GM19023 (cell line): Measurements from ENCODE around the gene PLEKHM1.

Source experiments
- ATAC-seq: cut with Tn5 transposase; IDR thresholded peaks from one replicate; pipeline ENCODE4 v1.9.1; 2021; ENCODE audit warnings: mild to moderate bottlenecking, moderate library complexity; ENCODE audit not compliant: unreplicated experiment

Gene PLEKHM1

DNA sequence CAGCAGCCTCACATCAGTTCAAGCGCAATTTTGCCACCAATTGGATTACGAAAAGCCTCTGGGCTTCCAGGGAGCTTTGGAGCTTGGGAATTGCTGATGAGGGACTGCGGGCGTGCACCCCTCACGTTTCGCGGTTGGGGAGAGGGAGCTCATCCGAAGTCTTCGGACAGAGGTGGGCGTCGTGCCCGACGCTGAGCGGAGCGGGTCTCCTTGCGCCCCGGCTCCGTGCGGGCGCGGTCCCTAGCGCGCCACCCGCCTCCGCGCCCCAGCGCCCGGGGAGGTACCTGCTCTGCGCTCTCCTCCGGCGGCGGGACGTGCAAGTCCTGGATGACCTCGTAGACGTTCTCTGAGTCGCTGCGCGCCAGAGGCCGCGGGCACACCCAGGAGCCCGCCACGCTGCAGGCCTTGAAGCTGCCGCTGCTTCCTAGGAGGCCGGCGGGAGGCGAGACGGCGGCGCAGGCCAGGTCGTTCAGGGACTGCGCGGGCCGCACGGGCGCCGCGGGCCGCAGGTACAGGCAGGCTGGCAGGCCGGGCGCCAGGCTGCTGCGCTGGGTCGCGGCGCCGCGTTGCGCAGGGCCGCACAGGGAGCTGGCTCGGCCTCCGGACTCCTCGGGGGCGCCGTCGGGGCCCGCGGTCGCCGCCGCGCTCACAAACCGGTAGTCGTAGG, 61.0 kb downstream of the PLEKHM1 start:
- no peak for ATAC-seq

DNA sequence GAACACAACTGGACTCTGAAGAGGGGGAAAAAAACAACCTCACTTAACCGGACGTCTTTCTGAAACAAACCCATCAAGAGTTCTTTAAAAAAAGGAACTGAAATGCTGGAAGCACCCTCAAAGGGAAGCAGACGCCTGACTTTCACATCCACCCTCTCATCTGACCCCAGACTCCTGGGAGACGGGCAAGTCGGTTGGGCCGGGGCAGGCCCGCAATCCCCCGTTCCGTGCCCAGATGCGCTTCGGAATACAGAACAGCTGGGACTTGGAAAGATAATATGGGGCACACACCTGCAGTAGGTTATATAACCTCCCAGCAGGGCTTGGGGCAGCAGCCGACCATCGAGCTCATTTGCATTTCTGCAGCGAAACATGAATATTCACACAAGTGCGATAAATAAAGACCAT, 61.6 kb downstream of the PLEKHM1 start:
- ATAC-seq = no peak

DNA sequence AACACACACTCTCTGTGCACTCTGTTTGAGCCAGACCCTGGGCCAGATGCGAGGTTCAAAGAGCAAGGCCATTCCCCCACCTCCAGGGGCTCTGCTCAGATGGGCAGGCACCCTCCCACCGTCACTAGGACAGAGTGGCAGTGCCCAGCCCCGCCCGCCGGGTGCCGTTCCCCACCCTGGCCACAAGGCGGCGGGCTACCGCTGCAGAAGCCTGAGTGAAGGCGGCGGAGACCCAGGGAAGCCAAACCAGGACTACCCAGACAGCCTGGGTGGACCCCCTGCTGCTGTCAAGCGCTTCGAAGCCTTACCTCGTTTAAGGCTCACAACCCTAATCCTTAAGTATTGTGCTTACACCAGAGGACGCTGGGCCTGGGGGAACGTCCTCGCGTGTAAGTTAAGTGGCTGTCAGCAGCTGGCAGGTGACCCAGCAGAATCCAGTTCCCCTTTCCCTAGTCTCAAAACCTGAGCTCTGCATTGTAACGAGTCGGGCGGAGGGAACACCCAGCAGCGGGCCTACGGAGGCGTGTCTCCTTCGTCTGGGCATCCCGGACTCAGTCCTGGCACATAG, 62.4 kb downstream of the PLEKHM1 start:
- peak; percentile 45 for ATAC-seq

DNA sequence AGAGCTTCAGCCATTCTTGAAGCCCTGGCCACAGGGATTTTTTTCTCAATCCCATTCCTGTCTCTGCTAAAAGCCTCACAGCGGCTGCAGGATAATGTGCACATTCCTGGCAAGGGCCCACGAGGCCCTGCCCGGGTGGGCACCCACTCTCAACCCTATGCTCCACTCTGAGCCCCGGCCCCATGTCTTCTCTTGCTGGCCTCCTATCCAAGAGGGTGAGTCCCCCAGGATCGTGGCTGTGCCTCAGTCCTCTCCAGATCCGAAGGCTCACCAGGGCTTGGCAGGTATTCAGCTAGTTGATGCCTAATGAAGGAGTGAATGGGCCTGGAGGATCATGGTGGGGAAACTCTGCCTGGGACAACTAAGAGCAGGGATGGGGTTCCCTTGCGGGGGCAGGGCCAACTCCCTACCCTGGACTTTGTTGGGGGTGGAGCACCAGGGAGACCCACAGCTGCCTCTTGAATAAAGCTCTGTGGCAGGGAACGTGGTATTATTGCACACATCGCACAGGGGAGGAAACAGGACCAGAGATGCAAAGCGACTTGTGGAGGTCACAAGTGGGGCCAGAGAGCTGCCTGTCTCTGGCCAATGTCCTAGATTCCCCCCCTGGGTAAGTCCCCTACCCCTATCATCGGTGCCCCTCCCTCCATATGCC, 63.2 kb downstream of the PLEKHM1 start:
- ATAC-seq = no peak

DNA sequence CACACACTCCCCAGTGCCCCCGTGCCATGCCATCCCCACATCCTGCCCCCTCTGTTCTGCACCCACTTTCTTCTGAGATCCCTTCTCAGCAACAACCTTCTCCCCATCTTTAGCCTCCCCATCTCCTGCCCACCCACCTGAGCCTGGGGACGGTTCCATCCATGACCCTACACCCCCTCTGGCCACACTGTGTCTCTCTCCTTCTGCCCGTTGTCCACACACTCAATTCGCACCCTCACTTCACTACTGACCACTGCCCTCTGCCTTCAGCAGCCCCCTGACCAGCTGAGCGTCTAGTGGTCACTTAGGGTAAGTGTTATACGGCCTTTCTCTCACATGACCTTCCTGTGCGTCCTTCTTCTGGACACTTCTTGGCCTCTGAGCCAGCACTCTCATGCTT, 64.0 kb downstream of the PLEKHM1 start:
- ATAC-seq = no peak

DNA sequence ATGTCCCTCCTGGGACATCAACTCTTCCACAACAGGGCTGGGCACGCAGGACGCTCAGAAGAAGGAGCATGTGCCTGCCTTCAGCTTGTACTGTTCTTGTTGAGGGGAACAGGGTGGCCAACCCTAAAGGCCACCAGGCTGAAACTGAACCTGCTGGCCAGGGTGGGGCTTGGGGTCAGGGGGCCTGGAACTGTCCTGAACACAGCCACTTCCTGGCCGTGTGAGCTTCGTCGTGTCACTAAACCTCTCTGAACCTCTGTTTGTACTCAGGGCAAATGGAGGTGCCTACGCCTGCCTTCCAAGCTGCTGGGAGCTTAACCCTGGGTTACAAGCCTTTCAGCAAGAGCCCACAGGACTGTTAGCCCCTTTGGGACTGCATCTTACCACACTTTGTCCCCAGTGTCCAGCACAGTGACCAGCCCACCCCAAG, 64.5 kb downstream of the PLEKHM1 start:
- ATAC-seq = no peak

DNA sequence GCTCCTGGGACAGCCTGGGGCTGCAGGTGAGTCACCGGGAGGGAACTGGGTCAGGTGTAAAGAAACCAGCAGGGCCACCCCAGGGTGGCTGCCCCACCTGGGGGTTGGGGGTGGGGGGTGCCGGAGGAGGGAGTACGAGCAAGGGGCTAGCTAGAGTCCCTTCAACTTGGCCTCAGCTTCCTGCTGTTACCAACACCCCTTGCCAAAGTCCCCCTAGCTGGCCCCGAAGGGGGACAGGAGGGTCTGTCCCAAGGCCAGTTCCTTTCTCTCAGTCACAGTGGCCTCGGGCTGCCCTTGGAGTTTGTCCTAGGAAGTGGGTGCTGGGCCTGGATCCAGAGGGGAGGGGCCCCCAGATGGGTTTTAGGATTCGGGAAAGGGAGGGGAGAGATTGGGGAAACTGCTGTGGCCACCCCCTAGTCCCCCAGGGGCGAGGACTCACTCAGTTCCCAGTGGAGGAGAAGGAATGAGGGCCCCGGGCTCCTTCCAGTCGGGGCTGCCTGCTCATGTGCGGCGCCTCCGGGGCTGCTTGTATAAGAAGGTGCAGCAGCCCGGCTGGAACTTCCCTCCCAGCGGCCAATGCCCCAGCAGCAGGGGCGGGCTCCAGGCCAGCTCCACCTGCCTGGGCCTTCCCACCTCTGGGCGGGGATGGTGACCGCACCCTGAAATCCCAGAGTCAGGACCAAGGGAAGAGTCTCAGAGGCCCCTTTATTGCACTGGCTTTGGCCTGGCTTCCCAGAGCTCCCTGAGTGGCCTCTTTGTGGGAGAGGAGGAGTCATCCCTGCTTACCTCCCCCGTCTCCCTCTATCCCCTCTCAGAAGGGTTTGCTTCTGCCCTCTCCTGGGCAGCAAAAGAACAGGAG, 65.2 kb downstream of the PLEKHM1 start:
- ATAC-seq = no peak

DNA sequence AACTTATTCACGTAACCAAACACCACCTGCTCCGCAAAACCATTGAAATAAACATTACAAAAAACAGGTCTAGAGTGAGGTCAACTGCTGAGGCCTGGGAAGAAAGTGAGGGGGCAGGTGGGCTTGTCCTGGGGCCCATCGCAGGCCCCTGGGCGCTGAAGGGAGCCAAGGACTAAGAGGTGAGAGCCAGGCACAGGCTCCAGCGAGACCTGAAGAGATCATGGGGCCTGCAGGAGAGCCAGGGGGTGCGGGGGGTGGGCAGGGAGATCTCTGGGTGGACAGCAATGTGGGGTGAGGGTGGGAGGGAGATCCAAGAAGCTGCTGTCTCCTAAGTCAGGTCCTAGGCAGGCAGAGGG, 65.8 kb downstream of the PLEKHM1 start:
- no peak for ATAC-seq

DNA sequence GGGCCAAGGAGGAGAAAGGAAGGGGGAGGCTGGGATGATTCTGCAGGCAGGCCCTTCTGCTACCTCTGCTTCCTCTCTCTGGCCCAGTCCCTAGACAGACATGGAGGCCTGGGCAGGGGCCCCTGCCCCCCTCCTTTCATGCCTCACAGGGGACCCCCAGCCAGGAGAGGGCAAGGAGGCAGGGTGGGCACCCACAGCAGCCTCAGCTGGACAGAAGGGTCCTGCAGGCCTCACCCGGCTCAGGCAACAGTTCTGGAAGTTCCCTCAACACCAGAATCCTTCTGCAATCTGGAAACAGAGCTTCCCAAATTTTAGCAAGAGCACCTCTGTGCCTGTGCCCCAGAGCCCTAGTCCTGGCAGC, 66.6 kb downstream of the PLEKHM1 start:
- ATAC-seq = no peak

DNA sequence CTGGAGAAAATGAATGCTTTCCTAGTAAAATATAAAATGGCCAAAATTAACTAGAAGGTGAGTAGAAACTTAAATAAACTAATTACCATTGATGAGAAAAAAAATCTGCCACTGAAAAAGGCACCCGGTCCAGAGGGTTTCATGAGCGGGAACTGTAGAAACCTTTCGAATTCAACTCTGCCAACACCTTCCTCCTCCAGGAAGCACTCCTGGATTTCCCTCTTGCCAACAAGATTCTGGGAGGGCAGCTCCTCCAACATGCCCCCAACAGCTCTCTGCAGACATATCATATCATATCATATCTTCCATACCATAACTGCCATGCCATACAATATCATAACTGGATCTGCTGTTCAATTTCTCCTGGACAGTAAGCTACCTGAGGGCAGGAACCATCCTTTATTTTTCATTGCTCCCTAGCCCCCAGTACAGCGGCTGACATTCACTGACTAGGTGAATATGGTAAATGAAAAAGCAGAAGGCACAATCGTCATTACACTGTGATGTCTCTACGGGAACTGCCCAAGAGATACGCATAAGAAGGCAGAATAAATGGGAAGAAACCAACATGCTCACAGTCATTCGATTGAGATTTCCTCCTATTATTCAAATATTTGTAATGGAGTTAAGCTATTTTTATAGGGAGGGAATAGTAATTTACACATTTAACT, 67.1 kb downstream of the PLEKHM1 start:
- ATAC-seq = no peak

DNA sequence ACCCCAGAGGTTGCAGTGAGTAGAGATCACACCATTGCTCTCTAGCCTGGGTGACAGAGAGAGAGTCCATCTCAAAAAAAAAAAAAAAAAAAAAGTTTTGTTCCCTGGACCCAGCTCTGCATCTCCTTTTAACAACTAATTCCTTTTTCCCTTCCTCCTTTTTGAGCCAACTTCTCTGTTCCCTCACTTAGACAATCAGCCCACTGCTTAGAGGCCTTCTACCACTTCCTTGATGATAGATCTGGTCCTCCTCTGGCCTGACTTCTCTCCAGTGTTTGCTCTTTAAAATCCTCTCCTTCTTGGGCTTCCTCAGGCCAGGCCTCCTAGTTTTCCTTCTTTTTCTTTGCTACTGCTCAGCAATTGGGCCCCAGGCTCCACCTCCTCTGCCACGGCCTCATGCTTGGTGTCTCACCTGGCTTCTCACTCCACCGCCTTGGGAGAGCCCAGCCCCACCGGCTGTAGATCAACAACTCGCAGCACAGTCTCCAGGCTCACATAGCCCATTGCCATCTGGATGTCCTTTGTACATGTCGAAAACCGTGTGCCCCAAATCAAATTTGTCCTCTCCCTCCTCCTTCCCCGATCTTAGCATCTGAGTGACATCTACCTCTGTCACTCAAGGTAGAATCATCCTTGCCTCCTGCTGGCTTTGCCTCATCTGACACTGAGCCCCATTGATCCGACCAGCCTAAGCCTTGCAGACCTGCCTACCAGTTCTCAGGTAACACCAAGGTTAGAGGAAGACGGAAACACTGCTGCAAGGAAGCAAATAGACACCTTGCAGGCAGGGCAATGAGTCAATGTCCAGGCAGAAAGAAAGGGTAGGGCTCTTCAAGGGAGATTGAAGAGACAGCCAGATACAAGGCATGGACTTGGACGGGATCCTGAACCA, 75.3 kb downstream of the PLEKHM1 start:
- no peak for ATAC-seq

DNA sequence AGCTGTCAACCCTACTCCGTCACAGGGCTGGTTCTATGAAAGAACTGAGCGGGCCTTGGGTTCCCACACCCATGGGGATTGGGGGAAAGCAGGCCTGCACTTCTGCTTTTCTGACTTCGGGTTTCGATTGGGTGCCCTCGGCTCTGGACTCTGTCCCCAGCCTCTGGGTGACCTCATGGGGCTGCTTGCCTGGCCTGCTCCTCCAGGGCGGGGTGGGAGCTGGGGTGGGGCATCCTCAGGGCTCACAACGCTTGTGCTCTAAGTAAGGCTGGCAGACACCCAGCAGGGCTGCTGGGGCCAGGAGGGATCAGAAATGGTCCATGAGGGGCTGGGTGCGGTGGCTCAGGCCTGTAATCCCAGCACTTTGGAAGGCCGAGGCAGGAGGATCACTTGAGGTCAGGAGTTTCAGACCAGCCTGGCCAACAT, 77.0 kb downstream of the PLEKHM1 start:
- no peak for ATAC-seq

DNA sequence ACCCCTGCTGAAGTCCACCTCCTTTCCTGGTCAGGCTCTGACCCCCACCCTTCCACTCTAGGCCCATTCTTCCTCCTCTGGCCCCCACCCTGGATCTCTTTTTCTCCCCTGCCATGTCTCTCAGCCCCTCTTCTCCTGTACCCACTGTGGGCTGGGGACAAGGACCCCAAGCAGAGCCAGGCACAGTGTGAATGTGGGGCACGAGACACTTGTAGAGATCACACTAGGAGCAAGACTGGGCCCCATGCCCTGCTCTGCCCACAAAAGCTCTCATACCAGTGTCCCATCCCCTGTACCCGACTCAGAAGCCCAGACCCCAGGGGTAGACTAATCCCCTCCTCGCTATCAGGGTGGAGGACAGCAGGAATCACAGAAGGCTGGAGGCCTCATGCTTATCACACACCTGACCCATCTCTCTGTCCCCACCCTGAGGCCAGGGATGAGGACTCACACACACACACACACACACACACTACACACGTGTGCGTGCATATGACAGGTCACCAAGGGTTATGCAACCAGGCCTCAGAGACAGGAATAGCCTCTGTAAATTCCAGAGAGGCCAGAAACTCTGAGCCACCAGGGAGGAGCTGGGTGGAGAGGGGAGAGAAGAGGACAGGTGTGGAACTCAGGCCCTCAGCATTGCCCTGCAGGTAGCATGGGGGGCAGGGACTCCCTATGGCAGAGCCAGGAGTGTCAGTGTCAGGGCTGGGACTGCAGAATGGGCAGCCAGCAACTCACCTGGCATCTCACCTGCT, 79.0 kb downstream of the PLEKHM1 start:
- no peak for ATAC-seq

DNA sequence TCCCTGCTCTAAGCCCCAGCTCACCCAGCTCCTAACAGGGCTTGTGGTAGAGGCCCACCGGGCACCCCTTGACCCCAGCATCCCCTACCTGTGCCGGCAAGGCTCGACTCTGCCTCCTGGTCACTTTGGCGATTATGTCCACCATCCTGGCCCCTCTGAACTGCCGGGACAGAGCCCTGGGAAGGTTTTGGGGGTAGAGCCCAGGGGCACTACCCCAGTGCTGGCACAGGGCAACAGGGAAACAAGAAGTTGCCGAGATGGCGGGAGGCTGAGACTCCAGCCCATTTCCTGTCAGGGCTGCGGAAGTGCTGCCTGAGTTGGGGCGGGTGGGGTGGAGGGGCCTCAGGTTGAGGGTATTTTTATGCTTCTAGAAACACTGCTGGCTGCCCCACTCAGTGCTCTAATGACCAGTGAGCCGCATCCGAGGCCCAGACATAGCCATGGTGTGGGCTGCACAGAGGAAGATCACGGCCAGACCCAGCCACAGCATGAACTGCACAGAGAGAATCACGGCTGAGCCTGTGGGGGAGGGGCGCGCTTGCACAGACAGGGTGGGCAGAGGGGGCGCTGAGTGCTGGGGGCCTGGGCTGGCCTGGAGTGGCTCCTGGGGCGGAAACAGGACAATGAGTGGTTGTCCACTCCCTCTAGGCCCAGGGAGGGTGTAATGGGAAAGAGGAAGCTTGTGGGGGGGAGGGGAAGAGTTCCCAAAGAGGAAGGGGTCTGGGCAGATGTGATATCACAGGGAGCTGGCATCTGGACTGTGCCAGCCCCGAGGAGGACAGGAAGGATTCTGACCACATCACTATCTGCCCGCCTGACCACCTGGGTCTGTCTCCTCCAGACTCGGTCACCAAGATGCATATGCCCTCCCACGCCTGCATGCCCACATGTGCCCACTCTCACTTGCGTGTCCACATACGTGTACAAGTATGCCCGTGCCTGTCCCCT, 80.1 kb downstream of the PLEKHM1 start:
- no peak for ATAC-seq

DNA sequence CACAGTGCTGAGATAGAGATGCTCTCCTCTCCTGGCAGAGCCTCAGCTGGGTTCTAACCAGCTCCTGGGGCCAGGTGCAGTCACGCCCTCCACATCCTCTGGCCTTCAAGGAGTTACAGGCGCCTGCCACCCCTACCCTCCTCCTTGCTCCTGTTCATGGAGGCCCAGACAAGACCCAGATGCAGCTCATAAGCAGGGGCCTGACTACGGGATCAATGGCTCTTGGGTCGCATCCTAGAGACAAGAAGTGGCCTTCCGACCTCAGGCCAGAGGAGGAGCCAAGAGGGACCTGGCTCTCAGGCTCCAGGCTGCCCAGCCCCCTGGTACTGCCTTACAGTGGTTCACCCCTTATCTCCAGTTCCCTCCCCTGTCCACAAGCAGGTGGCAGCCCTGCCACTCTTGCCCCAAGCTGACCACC, 80.9 kb downstream of the PLEKHM1 start:
- ATAC-seq = no peak

DNA sequence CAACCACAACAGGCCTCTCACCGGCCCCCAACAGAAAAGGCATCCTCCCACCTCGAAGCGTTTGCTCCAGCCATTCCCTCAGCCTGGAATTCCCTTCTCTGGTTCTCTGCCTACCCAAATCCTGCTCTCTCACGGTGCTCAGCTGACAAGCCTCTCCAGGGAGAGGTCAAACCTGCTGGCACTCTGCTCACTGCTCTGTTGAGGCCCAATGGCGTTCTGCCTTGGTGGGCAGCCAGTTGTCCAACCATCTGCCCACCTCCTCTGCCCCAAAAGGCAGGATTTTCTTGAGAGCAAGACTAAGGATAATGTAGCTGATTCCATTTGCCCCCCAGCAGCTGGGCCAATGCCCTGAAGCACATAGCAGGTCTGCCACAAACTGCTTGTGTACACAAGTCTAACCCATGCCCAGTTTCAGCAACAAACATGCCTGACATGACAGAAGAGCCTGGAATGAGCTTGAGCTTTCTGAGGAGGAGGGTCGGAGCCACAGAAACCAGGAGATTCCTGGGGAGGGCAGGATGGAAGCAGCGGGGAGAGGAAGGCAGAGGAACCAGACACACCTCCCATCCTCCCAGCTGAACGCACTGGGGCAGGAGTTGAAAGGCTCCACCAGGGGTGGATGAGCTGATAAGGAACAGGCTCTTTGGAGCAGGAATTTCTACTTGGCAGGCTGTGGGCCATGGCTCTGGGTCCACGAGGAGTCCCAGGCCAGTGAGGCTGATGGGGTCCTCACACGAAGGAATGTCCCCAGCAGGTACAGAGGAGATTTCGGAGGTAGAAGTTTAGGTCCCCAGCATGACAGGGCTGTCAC, 81.7 kb downstream of the PLEKHM1 start:
- ATAC-seq = no peak

DNA sequence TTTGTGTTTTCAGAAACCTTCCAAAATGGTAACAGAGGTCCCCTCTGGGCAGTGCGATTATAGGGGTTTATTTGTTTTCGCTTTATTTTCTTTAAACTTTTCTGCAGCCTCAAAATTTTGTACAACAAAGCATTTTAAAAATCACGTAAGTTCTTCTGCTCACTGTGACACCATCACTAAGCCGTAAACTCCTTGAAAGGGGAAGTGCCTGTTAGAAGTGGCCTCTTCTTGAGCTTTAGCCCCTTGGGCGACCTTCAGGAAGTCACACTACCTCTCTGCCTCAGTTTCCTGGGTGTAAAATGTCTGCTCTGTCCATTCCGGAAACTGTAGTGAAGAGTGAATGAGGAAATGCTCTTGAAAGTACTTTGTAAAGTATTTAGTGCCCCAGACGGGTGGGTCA, 84.4 kb downstream of the PLEKHM1 start:
- ATAC-seq = no peak
